AG08396 (cell line): Measurements from ENCODE around the gene SETD9.

ENCODE experiments used
- DNase-seq: peaks from one replicate; pipeline ENCODE4 v3.0.0; 2012; ENCODE audit warnings: low spot score, mixed read lengths

The SETD9 gene

GRCh38 chr5:56909294-56910209 lies at the start of gene SETD9:
Gene SETD9, plus strand, starts transcription at chr5:56909596. Its CDS starts 50 bp downstream, at chr5:56909646.
- peak; percentile 98 for DNase-seq

GRCh38 chr5:56861893-56862485 lies 47.4 kb upstream of the SETD9 start:
- DNase-seq, result no peak

GRCh38 chr5:56862909-56863308 lies 46.5 kb upstream of the SETD9 start:
- no peak for DNase-seq

GRCh38 chr5:56871777-56872176 lies 37.6 kb upstream of the SETD9 start:
- DNase-seq, result no peak

GRCh38 chr5:56873056-56873455 lies 36.3 kb upstream of the SETD9 start:
- DNase-seq, result no peak

- DNase-seq, result no peak
Measured at GRCh38 chr5:56876327-56876726, 33.1 kb upstream of the SETD9 start.

GRCh38 chr5:56881571-56881970 lies 27.8 kb upstream of the SETD9 start:
- no peak for DNase-seq

- DNase-seq, result no peak
Measured at GRCh38 chr5:56893251-56893951, 16.0 kb upstream of the SETD9 start.

GRCh38 chr5:56896763-56897162 lies 12.6 kb upstream of the SETD9 start:
- DNase-seq, result no peak

- no peak for DNase-seq
Measured at GRCh38 chr5:56898213-56898612, 11.2 kb upstream of the SETD9 start.

- DNase-seq, result peak; percentile 21
Measured at GRCh38 chr5:56900395-56900794, 9.0 kb upstream of the SETD9 start.

- peak; percentile 39 for DNase-seq
Measured at GRCh38 chr5:56900858-56901578, 8.4 kb upstream of the SETD9 start.

GRCh38 chr5:56908942-56909293 lies 478 bp upstream of the SETD9 start:
- peak; percentile 76 for DNase-seq

GRCh38 chr5:56910210-56910965 lies 992 bp downstream of the SETD9 start:
- DNase-seq, result peak; percentile 33

GRCh38 chr5:56913766-56914165 lies 4.4 kb downstream of the SETD9 start:
- no peak for DNase-seq

GRCh38 chr5:56914678-56915077 lies 5.3 kb downstream of the SETD9 start:
- no peak for DNase-seq

- DNase-seq, result no peak
Measured at GRCh38 chr5:56917534-56917933, 8.1 kb downstream of the SETD9 start.

- DNase-seq, result no peak
Measured at GRCh38 chr5:56918054-56918453, 8.7 kb downstream of the SETD9 start.

- DNase-seq, result no peak
Measured at GRCh38 chr5:56919942-56920662, 10.7 kb downstream of the SETD9 start.

GRCh38 chr5:56922922-56923321 lies 13.5 kb downstream of the SETD9 start:
- DNase-seq, result no peak

- no peak for DNase-seq
Measured at GRCh38 chr5:56934325-56934724, 24.9 kb downstream of the SETD9 start.
